ENCODE measurements around the gene MRPS24.
"Not testable (repeated sequence)": the region's sequence is repeated elsewhere in the genome, so short reads cannot be mapped to it uniquely, and the experiment has no call there.

The MRPS24 gene

DNA sequence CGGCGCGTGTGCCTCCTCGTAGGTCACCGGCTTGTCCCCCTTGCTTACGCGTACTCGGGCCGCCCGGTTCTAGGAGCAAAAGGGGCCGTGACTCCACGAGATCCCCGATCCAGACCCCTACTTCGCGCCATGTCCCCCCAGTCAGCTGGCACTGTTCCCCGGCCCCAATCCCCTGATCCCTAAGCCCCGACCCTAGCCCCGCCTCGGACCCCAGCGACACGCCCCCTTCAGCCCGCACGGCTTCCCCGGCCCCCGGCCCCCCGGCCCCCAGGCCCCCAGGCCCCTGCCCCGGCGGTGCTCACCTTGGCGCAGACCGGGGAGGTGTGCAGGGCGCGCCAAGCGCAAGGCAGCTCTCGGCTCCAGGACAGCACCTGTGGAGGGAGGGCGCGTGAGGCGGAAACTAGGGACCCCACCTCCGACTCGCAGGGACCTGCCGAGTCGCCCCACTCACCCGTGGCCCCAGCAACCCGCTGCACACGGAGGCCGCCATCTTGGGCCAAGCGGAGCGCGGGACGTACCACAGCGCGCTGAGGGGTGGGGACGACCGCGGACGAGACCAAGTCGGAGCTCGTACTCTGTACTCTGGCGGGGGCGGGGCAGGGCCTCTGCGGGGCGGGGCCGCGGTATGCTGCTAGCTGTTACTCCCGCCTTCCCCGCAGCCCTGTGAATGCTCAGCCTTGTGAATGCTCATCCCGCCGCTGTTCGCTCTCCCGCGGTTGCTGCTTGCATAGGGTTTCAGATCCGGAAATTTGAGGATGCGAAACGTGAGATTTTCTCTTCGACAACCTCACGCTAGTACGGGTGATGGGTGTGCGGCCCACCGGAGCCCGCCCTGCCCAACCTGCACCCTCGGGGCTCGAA, at the start of gene MRPS24:
Gene MRPS24 (minus strand): TSS at position 512 of the 861 bp plus-strand sequence. CDS start 22 bp downstream, at position 490.
- DNase-seq, result peak; percentile 97

DNA sequence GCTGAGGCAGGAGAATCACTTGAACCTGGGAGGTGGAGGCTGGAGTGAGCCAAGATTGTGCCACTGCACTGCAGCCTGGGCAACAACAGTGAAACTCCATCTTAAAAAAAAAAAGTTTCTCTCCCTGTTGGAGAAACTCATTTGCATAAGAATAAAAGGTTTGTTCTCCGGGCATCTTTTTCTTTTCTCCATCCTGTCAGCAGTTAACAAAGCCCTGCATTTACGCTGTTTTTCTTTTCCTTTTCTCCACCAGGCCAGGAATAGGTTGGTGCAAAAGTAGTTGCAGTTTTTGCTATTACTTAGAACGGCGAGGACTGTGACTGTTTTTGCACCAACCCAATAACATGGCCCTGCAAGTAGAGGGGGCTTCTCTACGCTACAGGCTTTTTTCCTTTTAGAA, 46.6 kb upstream of the MRPS24 start:
- no peak for DNase-seq

DNA sequence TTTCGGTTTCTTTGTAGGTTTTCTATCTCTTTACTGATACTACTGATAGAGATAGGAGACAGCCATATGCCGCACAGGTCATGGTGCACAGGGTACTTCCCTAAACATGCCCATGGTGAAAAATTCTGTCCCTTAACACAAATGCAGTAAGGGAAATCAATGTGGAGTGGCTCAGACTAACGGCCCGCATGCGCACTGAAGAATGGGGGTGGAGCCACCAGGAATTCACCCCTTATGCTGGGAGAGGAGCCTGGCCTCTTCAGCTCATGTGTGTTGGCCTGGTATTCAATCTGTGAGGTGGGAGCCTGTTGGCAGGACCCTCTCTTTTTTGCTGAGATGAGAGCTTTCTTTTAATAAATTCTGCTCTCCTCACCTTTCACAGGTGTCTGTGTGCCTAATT, 45.5 kb upstream of the MRPS24 start:
- DNase-seq, result no peak

DNA sequence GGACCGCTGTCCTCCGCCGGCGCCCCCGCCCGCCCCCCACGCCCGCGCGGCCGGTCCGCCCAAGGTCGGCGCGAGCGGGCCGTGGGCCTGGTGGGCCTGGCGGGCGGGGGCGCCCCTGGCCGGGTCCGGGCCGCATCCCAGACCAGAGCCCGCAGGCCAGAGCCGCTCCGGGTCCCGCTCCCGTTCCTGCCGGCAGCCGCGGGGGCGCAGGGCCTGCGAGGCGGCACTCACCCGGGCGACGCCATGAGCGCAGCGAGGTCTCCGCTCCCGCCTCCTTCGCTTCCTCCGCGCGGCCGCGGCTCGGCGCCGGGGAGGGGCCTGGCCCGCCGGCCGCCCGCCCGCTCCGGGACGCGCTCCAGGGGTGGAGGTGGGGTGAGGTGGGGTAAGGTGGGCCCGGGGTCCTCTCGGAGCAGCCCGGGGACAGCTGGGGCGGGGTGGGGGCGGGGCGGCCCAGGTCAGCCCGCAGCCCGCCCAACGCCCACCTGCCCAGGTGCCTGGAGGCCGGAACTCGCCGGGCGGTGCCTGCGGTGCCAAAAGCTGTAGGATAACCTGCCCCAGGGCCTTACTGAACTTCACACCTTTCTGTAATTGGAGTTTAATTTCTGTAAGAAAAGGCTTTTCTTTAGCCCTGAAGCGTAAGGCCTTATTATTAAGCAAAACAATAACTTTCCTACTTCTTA, 37.2 kb upstream of the MRPS24 start, which contains the start of gene URGCP:
Gene URGCP (minus strand): TSS at position 266 of the 680 bp plus-strand sequence. CDS start 21 bp downstream, at position 245.
- DNase-seq, result peak; percentile 44

DNA sequence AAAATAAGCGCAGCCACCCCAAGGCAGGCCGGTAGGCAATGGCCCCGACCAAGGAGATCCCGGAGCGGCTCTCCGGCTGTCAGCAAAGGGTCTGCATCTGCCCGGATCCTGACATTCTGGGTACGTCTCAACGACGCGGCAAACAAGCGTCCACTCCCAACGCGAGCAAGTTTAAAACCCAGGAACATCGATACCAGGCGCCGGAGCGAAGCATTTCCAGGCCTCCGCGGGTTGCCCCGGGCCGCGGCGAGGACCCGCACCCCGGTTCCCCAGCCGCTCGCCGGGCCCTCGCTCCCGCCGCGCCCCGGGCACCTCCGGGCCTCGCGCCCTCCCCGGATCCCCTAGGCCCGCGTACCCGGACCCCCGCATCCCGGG, 36.6 kb upstream of the MRPS24 start:
- peak; percentile 34 for DNase-seq

DNA sequence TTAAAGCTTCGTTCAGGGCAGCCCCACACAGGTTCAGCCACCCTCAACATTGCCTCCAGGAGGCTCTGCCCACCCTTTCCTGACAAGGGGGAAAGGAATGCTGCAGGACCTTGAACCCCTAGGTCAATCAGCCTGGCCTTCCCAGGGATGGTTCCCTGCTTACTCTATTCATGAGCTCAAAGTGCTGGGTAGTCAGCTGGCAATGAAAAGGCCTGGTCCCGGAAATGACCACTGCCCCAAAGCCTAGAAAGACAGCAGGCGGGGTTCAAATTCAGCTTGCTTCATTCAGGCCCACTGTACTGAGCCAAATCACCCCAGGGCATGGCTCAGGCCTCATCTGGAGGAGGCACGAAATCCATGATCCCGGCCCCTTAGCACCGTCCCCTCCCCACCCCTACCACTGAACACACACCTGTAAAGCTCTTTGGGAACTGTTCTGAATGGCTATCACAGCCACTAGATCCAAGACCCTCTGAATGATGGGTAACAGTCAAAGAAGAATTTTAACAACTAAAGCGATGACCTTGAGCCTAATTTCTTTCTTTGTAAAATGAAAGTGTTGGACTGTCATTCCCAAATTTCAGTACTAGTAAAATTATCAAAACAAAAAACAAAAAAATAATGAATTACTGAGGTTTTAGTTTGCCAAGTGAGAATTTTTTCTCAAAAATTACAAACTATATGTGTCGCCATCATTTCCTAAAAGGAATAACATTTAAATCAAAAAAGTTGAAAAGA, 36.1 kb upstream of the MRPS24 start:
- no peak for DNase-seq

DNA sequence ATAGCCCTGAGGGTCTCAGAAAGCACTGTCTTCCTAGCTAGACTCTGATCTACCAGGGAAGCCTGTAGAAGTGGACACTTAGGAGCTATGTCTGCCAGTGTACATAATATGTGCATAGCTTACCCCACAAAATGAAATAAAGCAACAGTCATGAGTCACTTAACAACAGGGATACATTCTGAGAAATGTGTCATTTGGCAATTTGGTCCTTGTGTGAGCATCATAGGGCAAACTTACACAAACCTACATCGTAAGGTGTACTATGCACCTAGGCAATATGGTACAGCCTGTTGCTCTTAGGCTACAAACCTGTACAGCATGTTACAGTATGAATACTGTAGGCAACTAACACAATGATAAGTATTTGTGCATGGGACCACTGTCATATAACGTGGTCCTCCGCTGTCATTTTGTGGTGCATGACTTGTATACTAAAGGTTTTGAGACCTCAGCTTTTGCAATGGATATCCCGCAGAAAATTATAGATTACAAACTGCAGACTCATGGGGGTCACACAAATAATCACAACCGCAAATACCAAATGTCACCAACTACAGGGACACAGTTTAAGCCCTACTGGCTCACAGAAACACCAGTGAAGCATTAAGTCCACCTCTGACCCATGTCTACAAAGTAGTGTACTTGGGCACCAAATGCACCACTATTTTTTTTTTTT, 35.4 kb upstream of the MRPS24 start:
- DNase-seq, result peak; percentile 38

DNA sequence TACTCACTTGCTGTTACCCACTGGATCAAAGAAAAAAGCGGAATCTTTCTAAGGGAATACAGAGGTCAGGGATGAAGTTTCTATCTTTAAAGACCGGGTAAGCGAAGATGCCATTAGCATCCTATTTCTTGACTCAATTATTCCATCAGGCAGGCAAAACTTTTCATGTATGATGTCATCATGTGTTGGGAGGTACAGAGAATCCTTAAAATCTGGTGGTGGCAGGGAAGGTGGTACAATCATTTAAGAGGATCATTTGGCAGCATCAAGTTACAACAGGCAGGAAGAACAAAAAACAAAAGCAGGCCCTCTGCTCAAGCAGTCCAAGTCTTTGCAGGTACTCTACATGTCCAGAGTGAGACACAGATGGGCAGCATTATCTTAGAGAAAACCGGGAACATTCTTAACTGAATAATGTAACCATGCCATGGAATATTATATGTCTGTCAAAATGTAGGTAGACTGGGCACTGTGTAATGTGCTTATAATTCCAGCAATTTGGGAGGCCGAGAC, 33.3 kb upstream of the MRPS24 start:
- DNase-seq, result no peak

DNA sequence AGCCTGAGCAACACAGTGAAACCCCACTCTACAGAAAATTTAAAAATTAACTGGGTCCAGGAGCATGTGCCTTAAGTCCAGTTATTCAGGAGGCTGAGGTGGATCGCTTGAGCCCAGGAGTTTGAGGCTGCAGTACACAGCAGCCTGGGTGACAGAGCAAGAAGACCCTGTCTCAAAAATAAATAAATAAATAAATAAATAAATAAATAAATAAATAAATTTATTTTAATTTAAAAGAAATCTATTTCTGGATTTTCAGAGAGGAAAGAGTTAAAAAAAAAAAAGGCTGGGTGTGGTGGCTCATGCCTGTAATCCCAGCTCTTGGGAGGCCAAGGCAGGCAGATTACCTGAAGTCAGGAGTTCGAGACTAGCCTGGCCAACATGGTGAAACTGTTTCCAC, 29.3 kb upstream of the MRPS24 start:
- not testable (repeated sequence) for DNase-seq

DNA sequence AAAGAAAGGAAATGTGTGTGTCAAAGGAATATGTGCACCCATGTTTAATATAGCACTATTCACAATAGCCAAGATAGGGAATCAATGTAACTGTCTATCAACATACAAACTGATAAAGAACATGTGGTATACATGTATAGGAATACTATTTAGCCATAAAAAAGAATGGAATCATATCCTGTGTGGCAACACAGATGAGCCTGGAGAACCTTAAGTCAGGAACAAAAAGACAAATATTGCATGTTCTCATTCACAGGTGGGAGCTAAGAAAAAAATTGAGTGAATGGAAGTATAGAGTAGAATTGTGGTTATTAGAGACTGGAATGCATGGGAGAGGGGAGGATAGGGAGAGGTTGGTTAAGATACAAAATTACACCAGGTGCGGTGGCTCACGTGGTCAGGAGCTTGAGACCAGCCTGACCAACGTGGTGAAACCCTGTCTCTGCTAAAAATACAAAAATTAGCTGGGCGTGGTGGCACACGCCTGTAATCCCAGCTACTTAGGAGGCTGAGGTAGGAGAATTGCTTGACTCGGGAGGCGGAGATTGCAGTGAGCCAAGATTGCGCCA, 26.6 kb upstream of the MRPS24 start:
- no peak for DNase-seq

DNA sequence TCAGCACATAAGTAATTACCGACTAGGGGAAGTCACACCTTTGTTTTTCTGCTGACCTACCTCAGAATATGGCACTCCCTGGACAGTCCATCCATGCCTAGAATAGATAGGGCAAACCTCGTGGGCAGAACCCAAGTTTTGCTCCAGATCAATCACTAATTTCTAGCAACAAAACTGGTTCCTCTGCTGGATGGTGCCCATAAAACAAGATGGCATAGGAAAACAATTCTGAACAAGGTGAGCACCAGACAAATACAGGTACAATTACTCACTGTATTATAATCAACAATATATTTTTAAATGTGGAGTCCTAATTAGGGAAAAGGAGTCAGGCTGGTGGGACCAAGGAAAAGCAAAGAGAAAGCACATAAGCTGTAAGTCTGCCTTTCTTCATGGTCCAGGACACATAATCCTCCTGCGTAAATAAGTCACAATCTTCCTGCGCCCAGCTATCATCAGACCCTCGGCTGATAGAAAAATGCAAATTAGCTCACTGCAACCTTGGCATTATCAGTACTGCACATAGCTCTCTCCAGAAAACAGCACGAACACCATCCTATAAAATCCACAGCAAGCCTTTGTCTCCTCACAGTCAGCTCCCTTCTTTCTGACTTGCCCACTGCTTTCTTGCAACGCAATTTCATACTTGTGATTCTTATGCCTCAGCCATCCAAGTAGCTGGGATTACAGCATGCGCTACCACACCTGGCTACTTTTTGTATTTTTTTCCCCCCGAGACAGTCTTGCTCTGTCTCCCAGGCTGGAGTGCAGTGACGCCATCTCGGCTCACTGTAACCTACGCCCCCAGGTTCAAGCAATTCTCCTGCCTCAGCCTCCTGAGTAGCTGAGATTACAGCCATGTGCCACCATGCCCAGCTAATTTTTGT, 22.0 kb upstream of the MRPS24 start:
- DNase-seq, result no peak

DNA sequence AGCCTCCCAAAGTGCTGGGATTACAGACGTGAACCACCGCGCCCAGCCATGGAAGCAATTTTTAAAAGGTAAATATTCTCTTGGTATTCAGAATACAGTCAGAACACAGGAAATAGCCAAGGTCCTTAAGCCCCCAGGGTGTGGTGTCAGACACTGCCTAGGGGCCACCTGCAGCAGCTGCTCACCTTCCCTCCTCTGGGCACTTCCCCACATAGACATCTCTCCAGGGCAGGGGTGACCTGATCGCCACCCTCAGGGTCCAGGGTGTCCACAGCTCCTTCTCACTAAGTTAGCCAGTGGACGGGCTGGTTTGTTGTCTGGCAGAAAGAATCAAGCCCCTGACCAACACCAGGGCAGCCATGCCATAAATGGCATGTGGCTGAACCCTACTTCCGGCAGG, 21.2 kb upstream of the MRPS24 start:
- no peak for DNase-seq

DNA sequence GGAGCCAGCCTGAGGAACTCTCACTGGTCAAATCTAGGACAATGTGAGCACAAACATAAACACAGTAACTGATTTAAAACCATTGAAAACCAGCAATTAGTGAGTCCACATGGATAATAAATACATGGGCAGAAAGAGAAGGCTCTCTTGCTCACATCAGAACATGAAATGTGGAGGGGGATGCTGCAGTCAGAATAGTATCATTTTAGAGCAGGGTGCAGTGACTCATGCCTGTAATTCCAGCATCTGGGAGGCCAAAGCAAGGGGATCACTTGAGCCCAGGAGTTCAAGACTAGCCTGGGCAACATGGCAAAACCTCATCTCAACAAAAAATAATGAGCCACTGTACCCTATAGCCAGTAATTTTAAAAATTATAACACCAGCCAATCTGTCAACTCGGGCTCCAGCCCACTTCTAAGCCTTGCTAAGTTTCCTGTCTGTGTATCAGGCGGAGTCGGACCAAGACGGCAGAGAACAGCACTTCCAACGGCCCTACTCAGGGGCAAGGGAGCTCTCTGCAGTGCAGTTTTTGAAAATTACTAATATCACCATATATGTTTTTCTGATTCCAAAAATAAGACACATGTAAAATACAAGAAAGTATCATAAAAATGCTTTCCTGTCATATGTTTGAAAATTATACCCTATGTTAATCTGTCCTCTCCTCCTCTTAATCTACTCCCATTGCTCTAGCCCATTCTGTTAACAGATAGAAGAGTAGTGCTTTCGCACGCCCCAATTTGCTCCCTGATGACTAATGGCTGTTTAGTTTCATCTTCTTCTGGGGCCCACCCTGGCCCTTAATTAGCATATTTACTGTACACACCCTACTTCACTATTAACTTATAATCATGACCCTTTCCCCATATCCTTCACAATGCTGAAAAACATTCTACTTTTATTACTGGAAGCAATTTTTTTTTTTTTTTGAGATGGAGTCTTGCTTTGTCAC, 20.0 kb upstream of the MRPS24 start:
- peak; percentile 40 for DNase-seq

DNA sequence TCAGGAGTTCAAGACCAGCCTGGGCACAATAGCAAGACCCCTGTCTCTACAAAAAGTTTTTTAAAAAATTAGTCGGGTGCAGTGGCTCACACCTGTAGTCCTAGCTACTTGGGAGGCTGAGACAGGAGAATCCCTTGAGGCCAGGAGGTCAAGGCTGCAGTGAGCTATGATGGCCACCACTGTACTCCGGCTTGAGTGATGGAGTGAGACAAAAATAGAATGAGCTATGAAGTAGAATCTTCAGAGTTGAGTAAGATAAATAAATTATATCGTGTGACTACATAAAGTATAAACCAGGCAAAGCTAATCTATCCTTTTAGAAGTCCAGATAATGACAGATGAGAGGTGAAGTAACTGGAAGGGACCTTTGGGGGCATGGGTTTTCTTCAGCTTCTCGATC, 15.3 kb upstream of the MRPS24 start:
- no peak for DNase-seq

DNA sequence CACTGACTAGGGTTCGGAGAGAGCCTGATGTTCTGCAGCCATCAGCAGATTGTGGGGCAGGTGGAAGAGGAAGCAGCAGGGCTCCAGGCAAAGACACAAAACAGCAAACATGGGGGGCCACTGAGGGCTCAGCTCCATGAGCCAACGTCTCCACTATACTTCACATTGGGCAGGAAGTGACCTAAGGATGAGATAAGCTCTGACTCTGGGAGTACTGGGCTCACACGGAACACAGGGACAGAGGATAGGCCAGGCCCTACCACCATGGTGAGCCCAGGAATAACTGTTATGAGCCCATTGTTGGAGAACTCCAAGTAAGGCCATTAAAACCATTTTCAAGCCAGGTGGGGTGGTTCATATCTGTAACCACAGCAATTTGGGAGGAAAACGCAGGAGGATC, 14.9 kb upstream of the MRPS24 start:
- DNase-seq, result no peak

DNA sequence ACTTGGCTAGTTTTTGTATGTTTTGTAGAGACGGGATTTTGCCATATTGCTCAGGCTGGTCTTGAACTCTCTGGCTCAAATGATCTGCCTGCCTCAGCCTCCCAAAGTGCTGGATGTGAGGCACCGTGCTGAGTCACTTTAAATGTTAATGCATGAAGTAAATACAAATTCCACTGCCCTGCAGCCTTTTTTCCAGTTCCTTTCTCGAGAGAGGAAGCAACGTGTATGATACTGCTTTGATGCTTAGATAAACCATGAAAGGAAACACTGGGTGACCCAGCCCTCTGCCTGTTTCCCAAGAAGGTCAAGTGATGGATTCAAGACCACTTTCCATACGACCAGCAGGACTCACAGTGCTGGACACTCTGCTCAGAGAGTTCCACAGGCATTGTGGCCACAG, 11.3 kb upstream of the MRPS24 start:
- DNase-seq, result no peak

DNA sequence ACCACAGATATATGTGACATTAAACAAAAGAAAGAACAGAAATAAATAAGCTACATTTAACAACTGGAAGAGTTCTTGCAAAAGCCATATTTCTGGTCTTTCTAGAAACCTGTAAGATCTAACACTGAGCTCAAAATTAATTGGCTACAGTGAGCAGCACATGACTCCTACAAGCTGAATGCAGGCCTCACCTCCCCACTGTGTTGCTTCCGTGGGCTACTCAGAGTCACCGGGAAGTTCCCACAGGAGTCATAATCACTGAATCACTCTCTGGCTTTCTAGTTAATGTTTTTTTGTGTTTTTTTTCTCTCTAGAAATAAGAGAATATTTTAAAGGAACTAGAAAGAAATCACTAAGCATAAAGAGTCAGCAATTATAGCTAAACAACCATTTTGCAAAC, 10.2 kb upstream of the MRPS24 start:
- DNase-seq, result peak; percentile 49

DNA sequence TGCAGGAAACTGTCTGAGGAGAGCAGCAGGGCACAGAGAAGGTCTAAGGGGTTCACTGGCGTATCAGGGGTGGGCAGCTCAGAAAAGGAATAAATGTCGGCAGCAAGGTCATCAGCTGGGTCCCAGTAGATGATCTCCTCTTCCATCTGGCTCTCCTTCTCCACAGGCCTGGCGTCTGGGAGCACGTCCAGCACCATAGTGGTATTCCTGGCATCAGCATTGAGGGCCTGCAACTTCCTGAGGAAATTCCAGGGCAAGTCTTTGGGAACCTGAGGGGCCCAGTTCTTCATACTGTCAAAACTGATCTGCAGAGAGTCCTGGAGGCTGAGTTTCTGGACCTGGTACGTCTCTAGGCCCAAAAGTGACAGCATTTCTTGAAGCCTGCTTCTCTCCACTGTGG, 9.6 kb upstream of the MRPS24 start:
- DNase-seq, result no peak

DNA sequence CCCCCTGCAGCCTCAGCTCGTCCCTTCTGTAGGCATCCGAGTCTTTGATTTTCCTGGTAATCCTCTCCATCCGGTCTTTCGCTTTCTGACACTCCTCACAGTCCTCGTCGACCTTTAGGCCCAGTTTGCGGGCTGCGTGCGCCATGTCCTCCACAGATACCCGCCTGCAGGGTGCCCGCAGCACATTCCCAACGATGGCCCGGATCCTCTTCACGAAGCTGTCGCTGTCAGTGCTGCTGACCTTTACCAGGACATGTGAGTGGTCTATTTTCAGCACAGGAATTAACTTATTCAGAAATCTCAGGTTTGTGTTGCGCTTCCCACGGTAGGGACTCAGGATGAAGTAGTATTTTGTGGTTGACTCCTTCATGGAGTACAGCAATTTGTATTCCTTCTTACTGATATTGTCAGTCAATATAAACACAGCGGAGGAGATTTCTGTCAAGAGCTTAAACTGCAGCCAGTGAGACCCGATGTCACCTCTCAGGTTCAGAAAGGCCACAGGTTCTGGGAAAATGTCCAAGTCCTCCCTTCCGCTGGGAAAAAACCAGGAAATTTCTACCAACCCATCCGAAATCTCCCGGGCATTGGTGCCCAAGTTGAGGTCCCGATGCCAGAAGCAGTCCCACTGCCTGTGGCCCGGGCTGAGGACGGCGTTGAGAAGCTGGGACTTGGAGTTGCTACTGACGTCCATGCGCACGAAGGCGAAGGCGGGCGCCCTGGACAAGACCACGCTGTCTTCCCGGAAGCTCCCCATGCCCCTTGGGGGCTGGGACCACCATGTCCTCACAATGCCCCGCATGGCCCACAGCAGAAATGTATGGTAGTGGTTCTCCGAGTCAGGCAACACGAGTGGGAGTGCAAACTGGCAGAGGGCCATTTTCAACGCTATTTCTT, 8.9 kb upstream of the MRPS24 start:
- no peak for DNase-seq

All from fibroblast of skin of right quadriceps (primary cell).